ENCODE measurements around the gene WDR46. TPM values are rescaled to one million over a fixed set of nuclear protein-coding genes. Genes with fewer than 3 reads are reported as not detected.

WDR46 gene
- total RNA-seq, 1 experiment from 2014 or later, result 90.6 TPM

GRCh38 chr6:33324125-33324524, 35.1 kb upstream of the WDR46 start (continued):
- no peak for TF ChIP-seq ELF1 (IDR thresholded peaks at IDR 0.05; ENCODE audit: borderline replicate concordance, low read depth)
- TF ChIP-seq CTCF (IDR thresholded peaks at IDR 0.05 in 2 of 3, conservative IDR thresholded peaks at IDR 0.05 in 1 of 3; ENCODE audit: borderline replicate concordance in 1 of 3, insufficient read depth in 1 of 3, low read depth in 2 of 3, low read length in 2 of 3), result no peak

- TF ChIP-seq SP1 (IDR thresholded peaks at IDR 0.05; ENCODE audit: low read depth), result no peak
- no peak for TF ChIP-seq SRF (IDR thresholded peaks at IDR 0.05; ENCODE audit: low read depth)
- no peak for TF ChIP-seq CTCF (IDR thresholded peaks at IDR 0.05 in 2 of 3, conservative IDR thresholded peaks at IDR 0.05 in 1 of 3; ENCODE audit: borderline replicate concordance in 1 of 3, insufficient read depth in 1 of 3, low read depth in 2 of 3, low read length in 2 of 3)
- no peak for TF ChIP-seq POLR2A (IDR thresholded peaks at IDR 0.05; ENCODE audit: borderline replicate concordance, extremely low read depth, insufficient read depth, insufficient read length)
- TF ChIP-seq SIN3A (IDR thresholded peaks at IDR 0.05; ENCODE audit: low read depth), result no peak
- TF ChIP-seq ZBTB33 (IDR thresholded peaks at IDR 0.05; ENCODE audit: extremely low read depth, insufficient replicate concordance, low read length), result no peak
- TF ChIP-seq ELF1 (IDR thresholded peaks at IDR 0.05; ENCODE audit: borderline replicate concordance, low read depth), result no peak
- no peak for TF ChIP-seq CEBPB (IDR thresholded peaks at IDR 0.05; ENCODE audit: low read depth)
- no peak for TF ChIP-seq TCF7L2 (IDR thresholded peaks at IDR 0.05; ENCODE audit: borderline replicate concordance, extremely low read depth, insufficient read depth, insufficient read length)
- no peak for TF ChIP-seq EZH2phosphoT487 (IDR thresholded peaks at IDR 0.05; ENCODE audit: borderline replicate concordance)
- TF ChIP-seq POLR2AphosphoS5 (IDR thresholded peaks at IDR 0.05; ENCODE audit: low read depth, low read length), result no peak
- TF ChIP-seq ZNF274 (IDR thresholded peaks at IDR 0.05; ENCODE audit: low read depth, low read length), result no peak
- TF ChIP-seq REST (IDR thresholded peaks at IDR 0.05; ENCODE audit: low read depth), result no peak
- ChIA-PET RAD21 (ENCODE audit: low non-redundant PET in 1 of 2, low total read pairs in 2 of 2, uncharacterized antibody in 2 of 2, unreplicated experiment in 2 of 2) (no interaction called here), CTCF (no interaction called here), POLR2A (interaction anchor here (0.7 kb wide), 1 partner anchor 16 kb away, joined by 3 read pairs; no protein-coding TSS in a partner anchor)
- intact Hi-C loops (cut with micrococcal nuclease), result no loop called here
- Histone ChIP-seq H3K9me3 (ENCODE audit: control insufficient read depth in 1 of 2, insufficient read depth in 1 of 2, low read depth in 1 of 2, low read length in 2 of 2) (no peaks in the 10 kb centered on the region), H3K4me1 (ENCODE audit: control insufficient read depth in 1 of 2, insufficient read depth in 2 of 2, low read length in 2 of 2) (peaks cover 25 to 55% of the 10 kb centered on the region in 2 experiments), H2AFZ (ENCODE audit: low read depth, low read length, poor library complexity, severe bottlenecking) (peak overlapping the region; percentile 73), H3K9ac (ENCODE audit: low read length) (peak overlapping the region; percentile 94), H3K4me2 (ENCODE audit: low read length) (peak overlapping the region; percentile 100), H3K4me3 (replicated peaks in 1 of 2; ENCODE audit: low read depth in 1 of 2, low read length in 2 of 2) (peak overlapping the region; percentile 86 to 92), H3K9me2 (ENCODE audit: insufficient read depth) (no peaks in the 10 kb centered on the region), H3K79me2 (ENCODE audit: insufficient read depth, low read length) (peaks cover 41% of the 10 kb centered on the region), H3K36me3 (ENCODE audit: control insufficient read depth in 1 of 2, insufficient read depth in 2 of 2, low read length in 2 of 2) (peaks cover 21 to 29% of the 10 kb centered on the region in 2 experiments; a peak in 3 of 4 replicates), H4K20me1 (ENCODE audit: insufficient read depth) (no peaks in the 10 kb centered on the region), H3K27me3 (ENCODE audit: insufficient read depth, low read length) (no peaks in the 10 kb centered on the region), H3K27ac (ENCODE audit: low read depth, low read length) (peak overlapping the region; percentile 57)
- ATAC-seq (no peak), DNase-seq (ENCODE audit: low read depth, low spot score) (no peak)
- BruUV-seq (replicated peaks), result TSS peak; percentile 95
Measured at GRCh38 chr6:33323623-33323948, 34.5 kb upstream of the WDR46 start.

Measured in HCT116 (cell line).